Loucy (cell line): ENCODE measurements around the gene QSOX1.

Experiments
- CTCF ChIP-seq: fragments of 200-600 bp; sonication (generic); conservative IDR thresholded peaks from 2 replicates; pipeline ENCODE4 v1.5.1; 2014; ENCODE audit warnings: mild to moderate bottlenecking, antibody characterized with exemption, low read length
- EZH2phosphoT487 ChIP-seq: fragments of 200-600 bp; IDR thresholded peaks from 2 replicates; pipeline ENCODE4 v1.6.1; 2018; ENCODE audit warnings: antibody characterized with exemption, mild to moderate bottlenecking, moderate library complexity, borderline replicate concordance

- TF ChIP-seq CTCF = no peak
- no peak for TF ChIP-seq EZH2phosphoT487
Measured at GRCh38 chr1:180153032-180153431, 1.6 kb upstream of the QSOX1 start.
